ENCODE results near the gene CABLES2. TPM values are rescaled to one million over a fixed set of nuclear protein-coding genes. Genes with fewer than 3 reads are reported as not detected.

Gene CABLES2
- total and polyA plus RNA-seq, 9 donors = 2.7 to 7.0 (median 4.7) TPM

GRCh38 chr20:62395311-62396242 lies 11.5 kb downstream of the CABLES2 start:
- TF ChIP-seq POLR2A (IDR thresholded peaks at IDR 0.05) = no peak
- WGBS, 3 donors = 83 to 87% (median 84%) methylated on average over 22 to 27 of the region's 27 CpGs
- Histone ChIP-seq H3K36me3 (no peaks in the 10 kb centered on the region), H3K4me3 (no peak overlapping the region), H3K27me3 (no peaks in the 10 kb centered on the region), H3K27ac (no peak overlapping the region), H3K4me1 (ENCODE audit: insufficient read depth) (no peaks in the 10 kb centered on the region), H3K9me3 (no peaks in the 10 kb centered on the region)
- intact Hi-C loops (cut with DNase I) = no loop called here
- DNase-seq = no peak

GRCh38 chr20:62394248-62395245 lies 12.5 kb downstream of the CABLES2 start:
- Histone ChIP-seq H3K27ac (no peak overlapping the region), H3K27me3 (no peaks in the 10 kb centered on the region), H3K4me3 (no peak overlapping the region), H3K36me3 (no peaks in the 10 kb centered on the region), H3K9me3 (no peaks in the 10 kb centered on the region), H3K4me1 (ENCODE audit: insufficient read depth) (no peaks in the 10 kb centered on the region)
- intact Hi-C loops (cut with DNase I) = no loop called here
- no peak for TF ChIP-seq POLR2A (IDR thresholded peaks at IDR 0.05)
- TF ChIP-seq EP300 (IDR thresholded peaks at IDR 0.05) = no peak
- no peak for TF ChIP-seq CTCF (IDR thresholded peaks at IDR 0.05)
- no peak for DNase-seq
- WGBS, 3 donors = 90 to 91% (median 90%) methylated on average over 43 to 44 of the region's 44 CpGs

- no peak for TF ChIP-seq POLR2A (IDR thresholded peaks at IDR 0.05)
- no peak for TF ChIP-seq EP300 (IDR thresholded peaks at IDR 0.05)
- TF ChIP-seq CTCF (IDR thresholded peaks at IDR 0.05) = no peak
- Histone ChIP-seq H3K4me3 (no peak overlapping the region), H3K27me3 (no peaks in the 10 kb centered on the region), H3K4me1 (ENCODE audit: insufficient read depth) (no peaks in the 10 kb centered on the region), H3K9me3 (no peaks in the 10 kb centered on the region), H3K36me3 (no peaks in the 10 kb centered on the region), H3K27ac (no peak overlapping the region)
- DNase-seq = no peak
- intact Hi-C loops (cut with DNase I) = no loop called here
- WGBS, 3 donors = 84 to 86% (median 85%) methylated on average over 24 of the region's 24 CpGs
Observed at GRCh38 chr20:62393830-62394229, 13.3 kb downstream of the CABLES2 start.

- no peak for DNase-seq
- 69 to 83% (median 69%) methylated on average over 12 of the region's 12 CpGs for WGBS, 3 donors
- no peak for TF ChIP-seq EP300 (IDR thresholded peaks at IDR 0.05)
- TF ChIP-seq CTCF (IDR thresholded peaks at IDR 0.05) = no peak
- no peak for TF ChIP-seq POLR2A (IDR thresholded peaks at IDR 0.05)
- Histone ChIP-seq H3K36me3 (no peaks in the 10 kb centered on the region), H3K27ac (no peak overlapping the region), H3K9me3 (no peaks in the 10 kb centered on the region), H3K4me3 (no peak overlapping the region), H3K4me1 (ENCODE audit: insufficient read depth) (no peaks in the 10 kb centered on the region), H3K27me3 (no peaks in the 10 kb centered on the region)
- intact Hi-C loops (cut with DNase I) = no loop called here
Observed at GRCh38 chr20:62393335-62393665, 13.8 kb downstream of the CABLES2 start.
